ENCODE results near the gene KAT6B.
"Not testable (repeated sequence)": the region's sequence is repeated elsewhere in the genome, so short reads cannot be mapped to it uniquely, and the experiment has no call there.

KAT6B gene

DNA sequence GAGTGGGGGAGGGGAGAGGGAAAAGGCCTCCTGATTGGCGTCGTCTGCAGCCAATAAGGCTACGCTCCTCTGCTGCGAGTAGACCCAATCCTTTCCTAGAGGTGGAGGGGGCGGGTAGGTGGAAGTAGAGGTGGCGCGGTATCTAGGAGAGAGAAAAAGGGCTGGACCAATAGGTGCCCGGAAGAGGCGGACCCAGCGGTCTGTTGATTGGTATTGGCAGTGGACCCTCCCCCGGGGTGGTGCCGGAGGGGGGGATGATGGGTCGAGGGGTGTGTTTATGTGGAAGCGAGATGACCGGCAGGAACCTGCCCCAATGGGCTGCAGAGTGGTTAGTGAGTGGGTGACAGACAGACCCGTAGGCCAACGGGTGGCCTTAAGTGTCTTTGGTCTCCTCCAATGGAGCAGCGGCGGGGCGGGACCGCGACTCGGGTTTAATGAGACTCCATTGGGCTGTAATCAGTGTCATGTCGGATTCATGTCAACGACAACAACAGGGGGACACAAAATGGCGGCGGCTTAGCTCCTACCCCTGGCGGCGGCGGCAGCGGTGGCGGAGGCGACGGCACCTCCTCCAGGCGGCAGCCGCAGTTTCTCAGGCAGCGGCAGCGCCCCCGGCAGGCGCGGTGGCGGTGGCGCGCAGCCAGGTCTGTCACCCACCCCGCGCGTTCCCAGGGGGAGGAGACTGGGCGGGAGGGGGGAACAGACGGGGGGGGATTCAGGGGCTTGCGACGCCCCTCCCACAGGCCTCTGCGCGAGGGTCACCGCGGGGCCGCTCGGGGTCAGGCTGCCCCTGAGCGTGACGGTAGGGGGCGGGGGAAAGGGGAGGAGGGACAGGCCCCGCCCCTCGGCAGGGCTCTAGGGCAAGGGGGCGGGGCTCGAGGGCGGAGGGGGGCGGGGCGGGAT lies at the start of gene KAT6B:
TSS of gene KAT6B (plus strand) at position 459 of the 903 bp plus-strand sequence. CDS start 16,258 bp downstream, outside the sequence.
- H3K4me3 ChIP-seq (ENCODE audit: low read depth, low read length) = peak within 1 kb of the TSS; percentile 78

DNA sequence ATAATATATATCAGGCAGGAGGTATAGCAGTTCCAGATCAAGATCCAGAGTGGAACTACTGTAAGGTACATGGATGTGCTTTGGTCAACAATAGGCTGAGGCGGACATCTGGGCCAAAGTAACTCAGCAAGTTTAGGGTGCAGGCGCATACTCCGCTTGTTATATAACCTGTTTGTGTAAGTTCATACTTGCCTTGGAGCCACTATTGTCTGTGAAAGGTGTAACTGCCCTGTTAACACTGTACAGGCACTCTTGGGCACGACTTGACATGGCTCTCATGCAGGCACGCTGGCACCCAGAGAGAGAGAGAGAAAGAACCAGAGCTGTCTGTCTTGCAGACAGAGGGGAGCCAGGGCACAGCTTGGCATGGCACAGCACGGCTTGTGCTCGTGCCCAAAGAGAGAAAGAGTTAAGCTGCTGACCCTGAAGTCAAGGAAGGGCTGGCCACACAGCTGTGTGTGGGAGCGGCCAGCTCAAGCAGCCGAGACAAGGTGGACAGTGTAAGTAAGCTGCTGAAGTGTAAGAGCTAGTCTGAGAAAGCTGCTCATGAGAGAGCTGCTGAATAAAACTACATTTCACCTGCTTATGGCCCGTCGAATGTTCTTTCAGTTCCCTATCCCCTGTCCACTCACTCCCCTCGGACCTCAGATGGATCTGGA lies 47.8 kb upstream of the KAT6B start:
- H3K4me3 ChIP-seq (ENCODE audit: low read depth, low read length) = no peak overlapping the region

DNA sequence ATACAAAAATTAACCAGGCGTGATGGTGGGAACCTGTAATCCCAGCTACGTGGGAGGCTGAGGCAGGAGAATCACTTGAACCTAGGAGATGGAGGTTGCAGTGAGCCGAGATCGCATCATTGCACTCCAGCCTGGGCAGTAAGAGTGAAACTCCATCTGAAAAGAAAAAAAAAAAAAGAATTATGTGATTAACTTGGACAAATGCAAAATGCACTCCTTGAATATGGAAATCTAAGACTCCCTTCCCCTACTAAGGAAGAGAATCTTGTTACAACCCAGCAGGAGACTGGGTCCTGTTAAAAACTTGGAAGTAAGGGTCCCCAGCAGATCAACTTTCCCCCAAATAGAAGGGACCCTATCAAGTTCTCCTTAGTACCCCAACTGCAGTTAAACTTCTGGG lies 44.5 kb upstream of the KAT6B start:
- H3K4me3 ChIP-seq (ENCODE audit: low read depth, low read length) = not testable (repeated sequence)

DNA sequence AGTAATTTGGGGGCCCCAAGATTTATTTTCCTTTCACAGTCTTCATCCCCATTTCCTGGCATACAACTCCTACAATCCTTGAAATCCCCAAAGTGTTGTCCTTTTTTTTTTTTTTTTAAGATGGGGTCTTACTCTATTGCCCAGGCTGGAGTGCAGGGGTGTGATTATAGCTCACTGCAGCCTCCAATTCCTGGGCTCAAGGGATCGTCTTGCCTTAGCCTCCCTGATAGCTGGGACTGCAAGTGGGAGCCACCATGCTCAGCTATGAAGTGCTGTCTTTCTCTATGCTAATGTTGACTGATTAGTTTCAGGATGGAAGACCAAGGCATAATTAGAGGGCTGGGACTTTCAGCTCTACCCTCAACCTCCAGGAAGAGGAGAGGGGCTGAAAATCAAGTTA lies 41.9 kb upstream of the KAT6B start:
- no peak overlapping the region for H3K4me3 ChIP-seq (ENCODE audit: low read depth, low read length)

DNA sequence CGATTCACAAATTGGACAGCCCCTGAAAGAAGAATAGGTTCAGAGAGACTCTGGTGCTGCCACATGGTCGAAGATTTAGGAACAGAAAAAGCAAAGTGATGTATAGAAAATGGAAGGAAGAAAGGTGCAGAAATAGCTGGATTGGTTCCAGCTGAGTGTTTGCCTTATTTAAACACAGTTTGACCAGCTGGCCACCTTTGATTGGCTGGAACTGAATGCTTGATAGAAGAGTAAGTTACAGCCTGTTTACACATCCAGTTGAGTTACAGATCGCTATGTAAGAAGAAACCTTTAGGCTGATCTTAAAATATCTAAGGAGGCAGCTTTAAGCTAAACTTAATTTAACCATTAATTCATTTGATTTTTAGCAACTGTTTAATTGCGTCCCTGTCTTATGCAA lies 40.3 kb upstream of the KAT6B start:
- H3K4me3 ChIP-seq (ENCODE audit: low read depth, low read length) = no peak overlapping the region

DNA sequence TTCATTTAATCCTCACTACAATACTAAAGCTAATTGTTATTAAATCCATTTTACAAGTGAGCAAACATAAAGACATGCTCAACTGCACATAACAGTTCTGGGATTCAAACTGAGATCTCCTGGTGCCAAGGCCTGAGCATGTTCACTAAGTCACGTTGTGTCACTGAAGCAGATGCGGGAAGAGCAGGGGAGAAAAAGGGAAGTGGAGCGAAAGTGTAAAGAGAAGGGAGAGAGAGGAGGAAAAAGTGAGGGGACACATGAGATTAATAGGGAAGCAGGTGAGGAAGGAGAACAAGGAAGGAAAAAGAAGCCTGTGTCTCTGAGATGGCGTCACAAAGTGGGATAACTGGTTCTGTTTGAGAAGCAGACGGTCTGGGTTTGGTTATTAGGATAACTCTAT lies 38.9 kb upstream of the KAT6B start:
- no peak overlapping the region for H3K4me3 ChIP-seq (ENCODE audit: low read depth, low read length)

DNA sequence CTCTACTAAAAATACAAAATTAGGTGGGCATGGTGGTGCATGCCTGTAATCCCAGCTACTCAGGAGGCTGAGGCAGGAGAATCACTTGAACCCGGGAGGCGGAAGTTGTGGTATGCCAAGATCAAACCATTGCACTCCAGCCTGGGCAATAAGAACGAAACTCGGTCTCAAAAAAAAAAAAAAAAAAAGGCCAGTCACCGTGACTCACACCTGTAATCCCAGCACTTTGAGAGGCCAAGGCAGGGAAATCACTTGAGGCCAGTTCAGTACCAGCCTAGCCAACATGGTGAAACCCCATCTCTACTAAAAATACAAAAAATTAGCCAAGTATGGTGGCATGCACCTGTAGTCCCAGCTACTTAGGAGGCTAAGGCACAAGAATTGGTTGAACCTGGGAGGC lies 34.4 kb upstream of the KAT6B start:
- H3K4me3 ChIP-seq (ENCODE audit: low read depth, low read length) = not testable (repeated sequence)

DNA sequence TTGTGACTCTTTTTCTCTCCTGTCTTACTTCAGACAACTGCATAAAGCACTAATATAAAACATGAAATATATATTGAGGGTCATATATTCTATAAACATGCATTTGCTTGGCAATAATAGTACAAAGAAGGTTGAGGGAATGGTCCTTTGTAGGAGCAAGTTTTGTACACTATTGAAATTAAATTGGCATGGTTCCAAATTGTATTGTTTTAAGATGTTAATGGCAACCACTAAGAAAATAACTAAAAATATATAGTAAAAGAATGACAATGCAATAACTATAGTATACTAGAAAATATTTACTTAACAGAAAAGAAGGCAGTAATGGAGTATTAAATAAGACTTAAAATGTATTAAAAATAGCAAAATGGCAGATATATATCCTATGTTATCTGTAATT lies 33.7 kb upstream of the KAT6B start:
- no peak overlapping the region for H3K4me3 ChIP-seq (ENCODE audit: low read depth, low read length)

DNA sequence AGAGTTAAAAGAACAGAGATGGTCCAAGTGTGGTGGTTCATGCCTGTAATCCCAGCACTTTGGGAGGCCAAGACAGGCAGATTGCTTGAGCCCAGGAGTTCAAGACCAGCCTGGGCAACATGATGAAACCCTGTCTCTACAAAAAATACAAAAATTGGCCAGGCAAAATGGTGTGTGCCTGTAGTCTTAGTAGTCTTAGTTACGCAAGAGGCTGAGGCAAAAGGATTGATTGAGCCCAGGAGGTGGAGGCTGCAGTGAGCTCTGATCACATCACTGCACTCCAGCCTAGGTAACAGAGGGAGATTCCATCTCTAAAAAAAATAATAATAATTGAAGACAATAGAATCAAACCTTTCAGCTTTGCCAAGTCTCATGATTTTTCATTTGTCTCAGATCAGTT lies 33.2 kb upstream of the KAT6B start:
- not testable (repeated sequence) for H3K4me3 ChIP-seq (ENCODE audit: low read depth, low read length)

DNA sequence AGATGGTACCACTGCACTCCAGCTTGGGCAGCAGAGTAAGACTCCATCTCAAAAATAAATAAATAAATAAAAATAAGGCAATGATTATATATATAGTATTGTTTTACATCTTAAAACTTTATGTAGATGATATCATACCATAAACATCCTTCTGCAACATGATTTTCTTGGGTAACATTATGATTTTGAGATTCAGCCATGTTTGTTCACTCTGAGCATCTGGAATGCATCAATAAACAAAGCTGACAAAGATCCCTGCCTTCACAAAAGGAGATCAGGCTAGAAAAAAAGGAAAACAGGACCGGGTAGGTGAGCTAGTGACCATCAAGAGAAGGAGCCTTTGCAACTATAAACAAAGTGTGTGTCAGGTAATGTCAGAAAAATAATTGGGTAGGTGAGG lies 31.9 kb upstream of the KAT6B start:
- H3K4me3 ChIP-seq (ENCODE audit: low read depth, low read length) = no peak overlapping the region

DNA sequence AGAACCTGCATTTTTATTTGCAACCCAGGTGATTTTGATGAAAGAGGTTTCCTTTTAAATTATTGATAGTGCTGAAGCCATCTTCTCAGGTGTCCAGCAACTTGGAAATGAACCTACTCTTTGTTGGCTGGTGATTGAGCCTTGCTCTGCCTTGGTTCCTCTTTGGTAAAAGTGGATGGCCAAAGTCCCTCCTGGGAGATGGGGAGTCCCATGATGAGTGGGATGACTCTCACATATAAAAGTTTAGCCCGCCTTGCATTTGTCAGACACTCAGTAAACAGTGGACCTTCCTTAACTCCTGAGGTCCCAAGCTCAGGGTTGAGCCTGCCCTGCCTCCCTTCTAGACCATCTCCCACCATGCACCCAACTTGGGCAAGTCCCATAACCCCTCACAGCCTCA lies 28.9 kb upstream of the KAT6B start:
- no peak overlapping the region for H3K4me3 ChIP-seq (ENCODE audit: low read depth, low read length)

DNA sequence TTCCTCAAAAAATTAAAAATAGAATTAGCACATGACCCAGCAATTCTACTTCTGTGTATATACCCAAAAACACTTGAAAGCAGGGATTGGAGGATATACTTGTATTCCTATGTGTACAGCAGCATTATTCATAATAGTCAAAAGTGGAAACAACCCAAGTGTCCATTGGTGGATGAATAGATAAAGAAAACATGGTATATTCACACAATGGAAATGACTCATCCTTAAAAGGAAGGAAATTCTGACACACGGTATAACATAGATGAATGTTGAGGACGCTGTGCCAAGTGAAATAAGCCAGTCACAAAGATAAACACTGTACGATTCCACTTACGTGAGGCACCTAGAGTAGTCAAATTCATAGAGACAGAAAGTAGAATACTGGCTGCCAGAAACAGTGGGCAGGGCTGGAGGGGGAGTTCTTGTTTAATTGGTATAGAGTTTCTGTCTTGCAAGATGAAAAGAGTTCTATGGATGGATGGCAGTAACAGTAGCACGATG lies 26.6 kb upstream of the KAT6B start:
- no peak overlapping the region for H3K4me3 ChIP-seq (ENCODE audit: low read depth, low read length)

DNA sequence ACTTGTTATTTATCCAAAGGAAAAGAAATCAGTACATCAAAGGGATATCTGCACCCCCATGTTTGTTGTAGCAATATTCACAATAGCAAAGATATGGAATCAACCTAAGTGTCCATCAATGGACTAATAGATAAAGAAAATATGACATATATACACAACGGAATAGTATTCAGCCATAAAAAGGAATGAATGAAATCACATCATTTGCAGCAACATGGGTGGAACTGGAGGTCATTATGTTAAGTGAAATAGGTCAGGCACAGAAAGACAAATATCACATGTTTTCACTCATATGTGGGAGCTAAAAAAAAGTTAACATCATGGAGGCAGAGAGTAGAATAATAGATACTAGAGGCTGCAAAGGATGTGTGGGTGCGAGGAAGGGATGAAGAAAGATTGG lies 25.0 kb upstream of the KAT6B start:
- no peak overlapping the region for H3K4me3 ChIP-seq (ENCODE audit: low read depth, low read length)

DNA sequence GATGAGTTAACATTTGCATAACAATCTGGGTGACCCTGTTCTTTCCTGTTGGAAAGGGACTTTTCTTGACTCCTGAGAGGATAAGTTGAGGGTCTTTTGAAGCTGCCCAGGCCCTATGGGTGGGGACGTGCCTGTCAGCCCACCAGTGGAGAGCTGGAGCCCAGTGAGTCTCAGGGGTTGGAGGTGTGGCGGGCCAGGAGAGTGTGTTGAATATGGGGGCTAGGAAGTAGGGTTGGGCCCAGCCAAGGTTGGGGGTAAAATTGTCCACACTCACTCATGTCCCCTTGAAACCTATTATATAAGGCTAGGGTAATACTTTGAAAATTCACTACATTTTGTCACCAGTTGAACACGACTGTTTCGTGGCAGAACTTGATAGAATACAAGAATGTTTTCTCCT lies 17.9 kb upstream of the KAT6B start:
- no peak overlapping the region for H3K4me3 ChIP-seq (ENCODE audit: low read depth, low read length)

DNA sequence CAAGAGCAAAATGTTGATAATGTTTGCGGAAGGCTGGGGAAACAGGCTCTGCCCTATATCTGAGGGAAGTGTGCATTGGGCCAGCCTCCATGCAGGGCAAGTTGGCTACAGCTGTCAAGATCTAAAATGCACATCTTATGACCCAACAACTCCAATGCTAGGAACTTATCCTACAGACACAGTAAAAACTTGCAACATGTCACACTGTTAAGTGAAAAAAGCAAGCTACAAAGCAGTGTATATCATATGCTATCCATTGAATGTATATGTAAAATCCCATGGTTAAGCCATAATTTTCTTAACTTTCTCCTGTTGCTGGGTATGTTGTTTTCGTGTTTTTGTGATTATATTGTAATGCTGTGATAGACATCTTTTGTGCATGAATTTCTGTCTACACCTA lies 16.3 kb upstream of the KAT6B start:
- no peak overlapping the region for H3K4me3 ChIP-seq (ENCODE audit: low read depth, low read length)

DNA sequence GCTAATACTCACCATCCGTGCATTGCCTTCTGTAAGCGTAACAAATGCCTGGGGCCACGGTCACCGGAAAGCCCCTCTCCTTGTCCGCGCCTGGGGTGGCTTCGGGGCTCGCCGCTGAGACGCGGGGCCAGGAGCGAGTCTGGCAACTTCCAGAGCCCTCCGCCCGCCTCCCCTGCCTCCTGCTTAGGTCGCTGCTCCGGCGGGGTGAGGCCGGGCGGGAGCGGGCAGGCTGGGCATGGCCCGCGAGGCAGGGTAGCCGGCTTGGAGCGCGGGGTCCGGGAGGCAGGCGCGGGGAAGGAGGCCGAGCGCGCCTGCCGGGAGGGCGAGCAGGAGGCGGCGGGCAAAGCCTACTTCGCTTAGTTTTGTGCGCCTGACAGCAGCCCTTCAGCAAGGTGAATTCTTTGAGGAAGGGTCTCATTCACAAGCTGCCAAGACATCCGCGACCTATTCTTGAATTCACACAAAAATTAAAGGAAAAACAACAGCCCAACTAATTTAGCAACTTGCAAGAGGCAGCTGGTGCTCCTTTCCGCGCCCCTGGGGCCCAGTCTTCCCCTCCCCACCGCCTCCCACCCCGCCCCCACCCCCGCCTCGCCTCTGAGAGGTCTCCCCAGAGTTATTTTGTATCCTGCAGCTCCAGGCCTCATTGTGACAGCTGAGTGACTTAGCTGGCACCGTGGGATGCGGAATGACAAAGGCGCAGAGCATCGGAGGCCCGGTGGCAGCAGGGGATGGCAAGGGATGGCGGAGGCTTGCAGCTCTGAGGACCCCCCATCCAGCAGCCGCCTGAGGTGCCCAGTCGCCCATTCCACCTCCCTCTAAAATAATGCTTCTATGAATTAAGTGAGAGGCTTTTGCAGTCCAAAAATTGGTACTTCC lies 12.8 kb upstream of the KAT6B start:
- no peak overlapping the region for H3K4me3 ChIP-seq (ENCODE audit: low read depth, low read length)

DNA sequence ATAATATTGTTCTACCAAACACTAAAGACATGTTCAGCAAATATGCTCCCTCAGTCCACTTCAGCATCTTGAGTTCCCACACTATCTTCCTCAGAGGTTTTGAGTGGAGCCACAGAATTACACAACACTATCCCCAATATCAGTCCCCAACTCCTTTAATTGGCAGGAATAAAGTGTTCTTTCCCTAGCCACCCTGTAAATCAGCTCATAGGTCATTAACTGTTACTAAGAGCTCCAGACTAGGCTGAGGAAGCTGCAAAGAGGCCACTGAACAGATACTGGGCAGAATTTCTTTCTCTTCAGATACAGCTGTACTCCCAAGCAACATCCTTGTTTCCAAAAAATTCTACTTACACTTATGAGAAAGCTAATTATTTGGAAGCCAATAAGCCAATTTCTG lies 11.6 kb upstream of the KAT6B start:
- no peak overlapping the region for H3K4me3 ChIP-seq (ENCODE audit: low read depth, low read length)

DNA sequence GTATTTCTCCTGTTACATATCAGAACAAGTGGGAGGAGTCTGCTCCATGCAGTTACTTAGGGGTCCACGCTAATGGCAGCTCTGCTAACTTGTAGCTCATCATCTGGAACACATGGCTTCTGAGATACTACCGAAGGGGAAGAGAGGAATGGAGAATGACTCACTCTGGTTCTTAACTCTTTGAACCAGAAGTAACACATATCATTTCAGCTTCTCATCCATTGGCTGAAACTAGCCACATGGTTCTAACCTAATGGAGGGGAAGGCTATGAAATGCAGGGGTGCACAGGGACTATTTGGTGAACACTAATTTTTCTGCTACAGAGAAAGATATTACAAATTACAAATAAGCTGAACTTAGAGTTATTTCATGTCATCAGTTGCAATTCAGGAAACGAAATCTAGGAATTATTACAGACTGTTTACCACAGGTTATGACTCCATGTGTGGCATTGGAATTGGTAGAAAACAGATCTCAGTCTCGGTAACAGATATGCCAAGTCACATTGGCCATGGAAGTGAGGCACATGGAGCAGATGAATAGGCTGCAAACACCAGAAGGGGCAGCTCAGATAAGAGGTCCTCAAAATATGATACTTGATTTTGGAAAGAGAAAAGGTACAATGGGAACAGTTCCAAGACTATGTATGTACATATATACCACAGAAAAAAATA lies 9.4 kb upstream of the KAT6B start:
- H3K4me3 ChIP-seq (ENCODE audit: low read depth, low read length) = no peak overlapping the region

DNA sequence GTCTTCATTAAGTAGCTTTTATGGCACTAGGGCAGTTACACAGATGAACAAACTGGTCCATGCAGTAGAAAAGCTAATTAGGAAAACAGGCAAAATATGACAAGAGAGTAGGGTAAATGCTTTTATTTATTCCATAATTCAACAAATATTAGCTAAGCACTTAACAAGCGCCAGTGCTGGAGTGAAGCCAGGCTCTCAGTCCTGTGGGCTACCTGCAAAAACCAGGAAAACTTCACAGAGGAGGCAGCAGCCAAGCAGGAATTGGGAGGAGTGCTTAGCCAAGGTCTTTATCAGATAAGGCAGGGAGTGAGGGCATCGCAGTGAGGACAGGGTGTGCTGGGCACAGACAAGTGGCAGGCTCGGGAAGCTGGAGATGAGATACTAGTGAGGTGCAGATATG lies 4.9 kb upstream of the KAT6B start:
- H3K4me3 ChIP-seq (ENCODE audit: low read depth, low read length) = no peak overlapping the region

DNA sequence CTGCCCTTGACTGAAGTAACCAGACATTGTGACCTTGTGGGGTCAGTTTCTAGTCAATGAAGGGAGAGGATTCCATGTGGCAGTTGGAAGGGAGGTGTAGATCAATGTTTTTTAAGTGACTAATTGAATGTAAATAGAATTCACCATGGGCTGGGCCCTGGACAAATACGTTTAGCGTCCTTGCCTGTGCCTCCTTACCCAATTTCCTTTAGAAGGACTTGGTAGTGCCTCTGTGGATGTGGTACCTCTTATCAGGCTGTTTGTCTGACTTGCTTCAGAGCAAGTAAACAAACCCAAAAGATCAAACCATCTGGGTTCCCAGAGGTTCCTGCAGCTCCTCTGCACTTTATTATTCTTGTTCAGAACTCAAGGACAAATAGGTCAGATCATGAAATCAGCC lies 4.3 kb upstream of the KAT6B start:
- no peak overlapping the region for H3K4me3 ChIP-seq (ENCODE audit: low read depth, low read length)
